NCI-H1694 treated with DMSO at 0.1 percent for 48 hours (cell line): ENCODE data around the gene CAMTA1.

Experiments
- DNase-seq: peaks from one replicate; lab custom pipeline; 2025; lab: John Stamatoyannopoulos, UW

CAMTA1 gene

GRCh38 chr1:7455796-7456721, 670.8 kb downstream of the CAMTA1 start:
- no peak for DNase-seq

GRCh38 chr1:7456722-7457082, 671.4 kb downstream of the CAMTA1 start:
- DNase-seq = no peak

- DNase-seq = no peak
Observed at GRCh38 chr1:7457811-7458210, 672.6 kb downstream of the CAMTA1 start.

- no peak for DNase-seq
Observed at GRCh38 chr1:7458946-7459345, 673.7 kb downstream of the CAMTA1 start.

- no peak for DNase-seq
Observed at GRCh38 chr1:7459914-7460313, 674.7 kb downstream of the CAMTA1 start.

- no peak for DNase-seq
Observed at GRCh38 chr1:7460807-7461206, 675.6 kb downstream of the CAMTA1 start.

GRCh38 chr1:7462617-7463016, 677.4 kb downstream of the CAMTA1 start:
- DNase-seq = no peak

GRCh38 chr1:7463526-7463925, 678.3 kb downstream of the CAMTA1 start:
- no peak for DNase-seq

- no peak for DNase-seq
Observed at GRCh38 chr1:7464736-7465135, 679.5 kb downstream of the CAMTA1 start.

GRCh38 chr1:7467476-7468175, 682.4 kb downstream of the CAMTA1 start:
- DNase-seq = no peak

GRCh38 chr1:7468248-7468647, 683.0 kb downstream of the CAMTA1 start:
- DNase-seq = no peak

GRCh38 chr1:7469255-7469938, 684.1 kb downstream of the CAMTA1 start:
- no peak for DNase-seq

- no peak for DNase-seq
Observed at GRCh38 chr1:7470904-7471638, 685.8 kb downstream of the CAMTA1 start.

GRCh38 chr1:7471836-7472235, 686.6 kb downstream of the CAMTA1 start:
- no peak for DNase-seq

GRCh38 chr1:7473223-7474142, 688.2 kb downstream of the CAMTA1 start:
- no peak for DNase-seq

GRCh38 chr1:7474143-7474490, 688.9 kb downstream of the CAMTA1 start:
- DNase-seq = no peak

GRCh38 chr1:7474786-7475502, 689.7 kb downstream of the CAMTA1 start:
- DNase-seq = no peak

- DNase-seq = no peak
Observed at GRCh38 chr1:7475691-7476090, 690.4 kb downstream of the CAMTA1 start.

- DNase-seq = no peak
Observed at GRCh38 chr1:7476402-7476801, 691.1 kb downstream of the CAMTA1 start.

GRCh38 chr1:7476861-7477547, 691.8 kb downstream of the CAMTA1 start:
- no peak for DNase-seq
